Limb (tissue), 2 donors: ENCODE results near the gene CFAP46.
A peak's percentile ranks its signal among the peaks of the same experiment; 100 is the strongest.
"Not testable (repeated sequence)": the region's sequence is repeated elsewhere in the genome, so short reads cannot be mapped to it uniquely, and the experiment has no call there.

Experiments used
- DNase-seq, 2 donors: peaks; one replicate each; pipeline ENCODE4 v3.0.0-alpha.2; 2016; ENCODE audit errors: extremely low spot score in 2 of 2

Gene CFAP46

DNA sequence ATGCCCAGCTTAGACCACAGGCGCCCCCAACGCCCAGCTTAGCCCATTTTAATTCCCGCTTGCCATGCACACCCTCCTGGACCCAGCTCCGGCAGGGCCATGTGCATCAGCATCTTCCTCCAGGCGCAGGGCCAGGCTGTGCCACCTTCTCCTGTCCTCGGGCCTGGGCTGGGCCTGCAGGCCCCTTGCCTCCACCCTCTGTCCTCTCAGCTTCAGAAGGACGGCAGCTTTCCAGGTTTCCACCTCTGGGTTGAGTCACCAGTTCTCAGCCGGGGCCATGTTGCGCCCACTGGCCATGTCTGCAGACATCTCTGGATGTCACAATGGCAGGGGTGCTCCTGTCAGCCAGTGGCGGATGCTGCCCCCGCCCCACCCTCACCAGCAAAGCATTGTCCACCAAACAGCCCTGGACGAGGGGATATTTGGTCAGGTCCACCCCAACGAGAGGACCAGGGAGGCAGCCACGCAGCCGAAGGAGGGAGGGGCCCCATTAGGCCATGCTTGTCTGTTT is 97.3 kb downstream of the CFAP46 start:
- no peak for DNase-seq

DNA sequence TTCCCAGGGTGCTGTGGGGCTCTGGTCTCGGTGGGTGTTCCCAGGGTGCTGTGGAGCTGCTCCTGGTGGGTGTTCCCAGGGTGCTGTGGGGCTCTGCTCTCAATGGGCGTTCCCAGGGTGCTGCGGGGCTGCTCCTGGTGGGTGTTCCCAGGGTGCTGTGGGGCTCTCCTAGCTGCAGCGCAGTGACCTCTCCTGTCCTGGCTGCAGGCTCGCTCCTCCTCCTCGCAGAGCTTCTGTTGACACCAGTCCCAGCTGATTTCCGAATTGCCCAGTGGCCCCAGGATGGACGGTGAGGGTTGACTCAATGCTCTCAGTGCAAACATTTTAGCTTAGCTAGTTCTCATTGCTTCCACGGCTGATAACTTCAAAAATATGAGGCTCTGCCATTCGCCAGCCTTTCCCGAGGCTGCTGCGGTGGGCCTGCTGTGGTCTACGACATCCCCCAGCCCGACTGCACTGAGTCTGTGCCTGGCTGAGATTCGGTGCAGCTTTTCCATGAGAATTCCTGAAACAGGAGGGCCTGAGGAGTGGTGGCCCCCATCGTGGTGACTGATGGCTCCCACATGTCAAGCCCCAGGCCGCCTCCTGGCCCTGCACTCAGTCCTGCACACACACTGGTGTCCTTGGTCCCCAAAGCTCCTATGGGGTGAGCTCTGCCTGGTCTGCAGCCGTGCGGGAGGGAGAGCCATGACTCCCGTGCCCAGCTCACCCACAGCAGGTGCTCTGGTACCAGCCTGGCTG is 98.1 kb downstream of the CFAP46 start:
- peak in 1 of 2 donors; percentile 23 for DNase-seq

GRCh38 chr10:132843276-132843675 is 99.1 kb downstream of the CFAP46 start:
- DNase-seq, result not testable (repeated sequence)

- DNase-seq, result no peak
Observed at GRCh38 chr10:132842397-132842796, 100.0 kb downstream of the CFAP46 start.

- DNase-seq, result no peak
Observed at GRCh38 chr10:132841615-132841975, 100.8 kb downstream of the CFAP46 start.

DNA sequence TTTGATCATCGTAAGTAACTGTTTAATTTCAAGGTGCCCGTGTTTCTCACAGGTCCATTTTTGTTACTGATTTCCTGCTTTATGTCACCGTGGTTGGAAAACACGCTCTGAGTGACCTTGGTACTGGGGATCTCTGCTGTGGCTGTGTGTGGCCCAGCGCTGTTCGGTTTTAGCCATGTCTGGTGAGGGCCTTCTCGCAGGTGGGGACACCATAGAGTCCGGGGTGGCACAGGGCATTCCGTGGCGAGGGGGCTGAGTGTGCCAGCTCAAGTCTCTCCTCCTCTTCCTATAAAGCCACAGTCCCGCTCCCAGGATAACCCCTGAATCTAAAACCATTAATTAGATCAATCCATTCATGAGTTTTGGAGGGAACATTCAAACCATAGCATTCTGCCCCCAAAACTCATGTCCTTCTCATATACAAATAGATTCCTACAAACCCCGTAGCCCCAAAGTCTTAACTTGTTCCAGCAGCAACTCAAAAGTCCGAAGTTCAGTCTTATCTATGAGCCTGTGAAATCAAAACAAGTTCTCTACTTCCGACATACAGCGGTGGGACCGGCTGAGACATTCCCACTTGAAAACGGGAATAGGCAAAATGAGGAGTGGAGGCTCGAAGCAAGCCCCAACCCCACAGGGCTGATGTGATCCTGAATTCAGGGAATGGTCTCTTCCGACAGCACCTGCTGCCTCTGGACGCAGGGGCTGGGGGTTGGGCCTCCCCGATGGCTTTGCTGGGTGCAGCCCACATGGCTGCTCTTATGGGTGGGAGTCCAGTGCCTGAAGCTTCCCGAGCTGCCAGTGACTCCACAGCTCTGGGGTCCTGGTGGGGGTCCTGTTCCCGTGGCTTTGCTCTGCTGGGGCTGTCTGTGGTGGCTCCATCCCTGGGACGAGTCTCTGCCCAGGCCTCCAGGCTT is 101.4 kb downstream of the CFAP46 start:
- peak in 1 of 2 donors; percentile 14 for DNase-seq

DNA sequence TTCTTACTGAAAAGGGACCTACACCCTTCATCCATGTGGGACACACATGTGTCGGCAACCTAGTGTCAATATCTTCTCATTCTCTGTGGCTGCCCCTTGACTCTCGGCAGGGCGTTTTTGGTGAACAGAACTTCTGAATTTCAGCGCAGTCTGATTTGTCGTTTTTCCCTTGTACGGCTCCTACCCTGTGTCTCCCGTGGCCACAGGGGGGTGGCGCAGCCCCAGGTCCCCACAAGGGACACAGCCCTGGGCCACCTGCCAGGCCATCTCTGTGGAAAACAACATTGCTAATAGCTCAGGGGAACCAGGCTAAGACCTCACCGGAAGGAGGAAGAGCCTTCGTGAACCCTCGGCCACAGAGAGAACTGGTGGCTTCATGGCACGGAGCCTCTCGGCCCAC is 103.3 kb downstream of the CFAP46 start:
- peak in 1 of 2 donors; percentile 16 for DNase-seq

- peak in 1 of 2 donors; percentile 15 for DNase-seq
Observed at GRCh38 chr10:132838346-132838970, 103.9 kb downstream of the CFAP46 start.

DNA sequence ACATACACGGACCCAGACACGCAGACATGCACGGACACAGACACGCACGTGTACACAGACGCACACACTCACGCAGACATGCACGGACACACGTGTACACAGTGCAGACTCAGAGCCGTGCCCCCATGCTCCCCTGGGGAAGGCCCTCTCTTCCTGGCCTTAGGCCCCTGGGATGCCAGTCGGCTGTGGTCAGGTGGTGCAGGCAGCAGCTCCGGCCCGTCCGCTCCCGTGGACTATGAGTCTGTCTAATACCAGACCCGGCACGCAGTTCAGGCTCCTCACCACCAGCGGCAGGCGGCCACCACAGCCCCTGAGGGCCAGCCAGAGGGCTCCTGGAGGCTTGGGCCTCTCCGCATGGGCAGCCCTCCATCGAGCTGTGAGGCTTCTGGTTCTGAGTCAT is 104.5 kb downstream of the CFAP46 start:
- peak in 1 of 2 donors; percentile 21 for DNase-seq

- DNase-seq, result peak; percentile 34 to 79
Observed at GRCh38 chr10:132836832-132837540, 105.4 kb downstream of the CFAP46 start.

DNA sequence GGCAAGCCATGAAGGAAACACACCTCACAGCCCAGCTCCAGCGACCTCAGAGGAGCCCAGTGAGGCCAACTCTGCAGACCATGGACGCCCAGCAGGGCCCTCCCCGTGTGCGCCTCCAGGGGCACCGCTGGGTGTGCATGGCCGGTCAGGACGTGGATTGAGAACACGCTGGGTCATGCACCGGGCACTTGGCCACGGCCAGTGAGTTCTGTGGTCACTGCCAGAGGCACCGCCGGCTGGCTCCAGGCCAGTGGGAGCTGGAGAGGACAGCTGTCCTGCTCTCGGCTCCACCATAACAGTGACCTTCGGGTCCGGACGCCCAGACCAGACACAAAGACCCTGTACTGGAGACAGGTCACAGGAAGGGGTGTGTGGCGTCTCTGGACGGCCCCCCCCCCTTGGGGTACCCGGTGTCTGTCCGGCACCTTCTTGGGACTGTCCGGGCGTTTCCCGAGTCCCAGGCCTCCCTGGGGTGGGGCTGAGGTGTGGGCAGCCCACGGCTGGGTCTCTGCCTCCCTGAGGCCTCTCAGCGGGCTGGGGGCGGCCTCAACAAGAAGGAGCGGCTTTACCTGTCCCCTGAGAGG is 106.0 kb downstream of the CFAP46 start:
- peak in 1 of 2 donors; percentile 36 for DNase-seq

GRCh38 chr10:132835848-132836233 is 106.5 kb downstream of the CFAP46 start:
- DNase-seq, result peak in 1 of 2 donors; percentile 26

DNA sequence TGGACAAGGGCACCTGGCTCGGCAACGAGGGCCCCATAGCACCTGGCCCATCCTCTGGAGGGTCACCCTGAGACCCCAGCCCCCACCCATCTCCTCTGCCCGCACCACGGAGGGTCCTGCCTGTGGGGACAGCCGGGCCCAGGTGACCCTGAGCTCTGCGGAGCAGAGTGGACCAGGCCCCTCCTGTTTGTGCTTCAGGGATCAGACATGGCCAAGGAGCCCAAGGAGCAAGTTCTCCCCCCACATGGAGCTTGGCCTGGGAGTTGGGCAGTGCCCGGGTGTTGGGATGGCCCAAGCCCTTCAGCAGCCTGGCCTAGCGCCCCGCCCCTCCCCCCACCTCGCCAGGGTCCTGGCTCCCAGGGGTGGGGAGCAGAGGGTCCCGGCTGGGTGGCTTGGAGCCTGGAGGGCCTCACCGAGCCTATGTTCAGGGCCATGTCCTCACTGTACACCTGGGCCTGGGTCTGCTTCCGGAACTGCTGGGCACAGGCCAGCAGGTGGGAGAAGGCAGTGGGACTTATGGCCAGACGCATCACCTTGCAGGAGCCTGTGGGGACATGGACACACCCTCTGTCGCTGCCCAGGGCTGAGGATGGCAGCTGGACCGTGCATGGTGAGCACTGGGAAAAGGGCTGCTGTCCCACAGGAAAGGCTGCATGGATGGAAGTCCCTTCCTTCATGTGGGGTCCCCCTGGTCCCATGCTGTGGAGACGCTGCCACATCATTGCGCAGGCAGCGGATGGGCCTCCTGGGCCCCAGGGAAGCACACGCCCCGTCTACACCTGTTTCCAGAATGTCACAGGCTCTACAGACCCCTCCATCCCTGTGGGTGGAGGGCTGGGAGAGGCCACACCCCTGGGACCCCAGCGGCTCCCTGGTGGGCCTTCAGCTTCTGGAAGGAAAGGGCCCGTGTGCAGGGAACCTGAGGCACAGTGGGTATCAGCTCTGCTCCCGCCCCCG is 107.2 kb downstream of the CFAP46 start:
- DNase-seq, result peak in 1 of 2 donors; percentile 26

GRCh38 chr10:132834311-132834761 is 108.0 kb downstream of the CFAP46 start:
- peak in 1 of 2 donors; percentile 25 for DNase-seq

- peak in 1 of 2 donors; percentile 26 for DNase-seq
Observed at GRCh38 chr10:132833421-132834111, 108.8 kb downstream of the CFAP46 start.

GRCh38 chr10:132832186-132832969 is 110.0 kb downstream of the CFAP46 start:
- peak in 1 of 2 donors; percentile 27 for DNase-seq

GRCh38 chr10:132829403-132829802 is 113.0 kb downstream of the CFAP46 start:
- no peak for DNase-seq

DNA sequence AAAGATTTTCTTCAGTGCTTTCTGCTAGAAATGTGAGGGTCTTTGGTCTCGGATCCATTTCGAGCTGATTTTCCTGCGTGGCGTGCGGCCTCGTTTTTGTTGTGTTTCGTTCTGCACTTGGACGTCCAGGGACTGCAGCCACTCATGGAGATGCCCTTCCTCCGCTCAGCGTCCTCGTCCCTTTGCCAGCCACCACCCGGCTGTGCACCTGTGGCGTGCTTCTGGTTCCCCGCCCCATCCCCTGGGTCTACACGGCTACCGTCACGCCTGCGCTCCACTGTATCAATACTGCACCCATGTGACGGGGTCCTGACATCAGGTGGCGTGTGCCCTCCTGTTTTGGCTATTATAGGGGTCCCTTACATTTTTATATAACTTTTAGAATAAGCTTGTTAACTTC is 113.7 kb downstream of the CFAP46 start:
- no peak for DNase-seq
